Activated T-helper 1 cell treated with anti-CD3 and anti-CD28 coated beads, Interleukin-2, amount 50 U/mL, for 16 hours (primary cell): Measurements from ENCODE around the gene WDFY4.

Source experiments
- DNase-seq, 2 donors: peaks; one replicate each; pipeline ENCODE4 v3.0.0-alpha.2; 2020; ENCODE audit warnings: low read depth in 1 of 2, low spot score in 1 of 2

Gene WDFY4

DNA sequence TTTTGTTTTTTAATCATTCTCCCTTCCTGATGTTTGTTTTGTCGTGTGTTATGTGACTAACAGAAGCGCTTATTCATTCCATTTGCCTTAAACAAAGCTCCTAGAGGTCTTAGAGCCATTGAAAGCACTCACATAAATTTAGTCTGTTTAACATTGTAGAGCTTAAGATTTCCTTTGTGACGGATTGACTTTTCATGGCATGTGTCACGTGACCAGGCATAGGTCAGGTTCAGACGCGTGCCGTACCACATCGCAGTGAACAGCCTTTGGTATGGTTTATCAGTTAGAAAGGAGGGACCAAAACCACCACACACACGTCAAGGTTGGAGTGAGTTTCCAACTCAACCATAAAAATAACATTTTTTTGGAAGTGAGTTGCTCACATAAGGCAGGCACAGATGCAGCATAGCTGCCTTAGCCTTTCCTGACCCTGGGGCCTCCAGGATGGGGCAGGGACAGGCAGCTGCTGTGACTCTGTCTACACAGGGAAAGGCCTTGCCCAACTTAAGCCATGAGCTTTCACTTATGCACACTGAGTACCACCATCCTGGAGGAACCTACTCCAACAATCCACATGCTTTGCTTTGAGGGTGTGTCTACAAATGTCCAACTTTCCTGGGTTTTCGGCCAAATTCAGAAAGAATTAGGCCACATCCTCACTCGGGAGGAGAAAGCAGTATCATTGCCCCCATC, 55.5 kb downstream of the WDFY4 start:
- DNase-seq = no peak

DNA sequence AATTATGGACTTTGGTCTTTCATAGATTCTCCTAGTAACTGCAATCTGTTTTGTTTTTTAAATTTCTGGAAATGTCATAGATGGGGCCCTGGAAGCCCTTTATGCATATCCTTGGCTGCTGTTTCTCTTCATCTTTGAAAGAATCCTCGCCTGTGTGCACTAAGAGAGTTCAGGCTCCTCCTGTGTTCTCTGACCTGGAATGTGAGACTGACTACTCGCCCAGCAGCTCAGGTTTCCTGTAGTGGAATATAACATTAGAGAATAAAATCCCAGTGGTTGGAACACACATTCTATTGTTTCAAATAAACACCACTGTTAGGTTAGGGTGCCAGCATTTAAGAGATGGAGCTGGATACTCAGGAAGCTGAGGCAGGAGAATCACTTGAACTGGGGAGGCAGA, 56.3 kb downstream of the WDFY4 start:
- no peak for DNase-seq

DNA sequence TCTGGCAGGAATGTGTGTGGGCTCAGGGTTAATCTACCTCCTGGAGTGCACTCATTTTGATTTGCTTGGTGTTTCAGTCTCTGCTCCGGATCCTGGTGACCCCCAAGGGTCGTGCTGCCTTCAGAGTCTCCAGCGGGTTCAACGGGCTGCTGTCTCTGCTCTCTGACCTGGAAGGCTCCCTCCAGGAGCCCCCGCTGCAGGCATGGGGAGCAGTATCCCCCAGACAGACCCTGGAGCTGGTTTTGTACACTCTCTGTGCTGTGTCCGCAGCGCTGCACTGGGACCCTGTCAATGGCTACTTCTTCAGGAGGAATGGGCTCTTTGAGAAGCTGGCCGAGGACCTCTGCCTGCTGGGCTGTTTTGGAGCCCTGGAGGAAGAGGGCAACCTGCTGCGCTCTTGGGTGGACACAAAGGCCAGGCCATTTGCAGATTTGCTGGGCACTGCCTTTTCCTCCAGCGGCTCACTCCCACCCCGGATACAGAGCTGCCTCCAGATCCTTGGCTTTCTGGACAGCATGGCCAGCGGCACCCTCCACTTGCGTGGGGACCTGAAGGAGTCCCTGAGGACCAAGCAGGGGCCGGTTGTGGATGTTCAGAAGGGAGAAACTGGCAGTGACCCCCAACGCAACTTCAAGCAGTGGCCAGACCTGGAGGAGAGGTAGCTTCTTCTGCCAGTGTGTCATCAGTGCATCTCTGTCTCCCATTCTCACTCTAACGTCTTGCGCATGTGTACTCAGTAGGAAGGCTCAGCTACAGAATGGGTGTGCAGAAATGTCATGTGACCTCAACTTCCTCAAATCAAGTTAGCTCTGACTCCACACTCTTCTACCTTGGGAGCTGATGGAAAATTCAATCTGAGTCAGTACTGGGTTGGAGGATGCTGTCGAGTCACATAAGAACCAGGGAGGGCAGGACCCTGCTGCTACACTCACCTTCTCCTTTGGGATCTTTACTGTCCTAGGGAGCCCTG, 58.5 kb downstream of the WDFY4 start:
- no peak for DNase-seq

DNA sequence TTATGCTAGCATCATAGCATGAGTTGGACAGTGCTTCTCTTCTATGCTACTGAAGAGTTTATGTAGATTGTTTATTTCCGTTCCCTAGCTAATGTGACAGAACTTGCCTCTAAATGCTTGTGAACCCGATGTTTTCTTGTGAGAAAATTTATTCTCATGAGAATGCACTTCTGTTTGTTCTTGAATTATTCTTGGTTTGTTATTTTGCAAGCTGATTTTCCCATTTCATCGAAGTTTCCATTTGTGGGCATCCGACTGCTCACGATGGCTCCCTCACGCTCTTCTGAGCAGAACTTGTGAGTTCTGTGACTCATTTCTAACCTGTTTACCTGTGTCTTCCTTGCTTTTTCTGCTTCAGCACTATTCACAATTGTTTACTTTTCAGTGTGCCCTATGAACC, 59.9 kb downstream of the WDFY4 start:
- no peak for DNase-seq

DNA sequence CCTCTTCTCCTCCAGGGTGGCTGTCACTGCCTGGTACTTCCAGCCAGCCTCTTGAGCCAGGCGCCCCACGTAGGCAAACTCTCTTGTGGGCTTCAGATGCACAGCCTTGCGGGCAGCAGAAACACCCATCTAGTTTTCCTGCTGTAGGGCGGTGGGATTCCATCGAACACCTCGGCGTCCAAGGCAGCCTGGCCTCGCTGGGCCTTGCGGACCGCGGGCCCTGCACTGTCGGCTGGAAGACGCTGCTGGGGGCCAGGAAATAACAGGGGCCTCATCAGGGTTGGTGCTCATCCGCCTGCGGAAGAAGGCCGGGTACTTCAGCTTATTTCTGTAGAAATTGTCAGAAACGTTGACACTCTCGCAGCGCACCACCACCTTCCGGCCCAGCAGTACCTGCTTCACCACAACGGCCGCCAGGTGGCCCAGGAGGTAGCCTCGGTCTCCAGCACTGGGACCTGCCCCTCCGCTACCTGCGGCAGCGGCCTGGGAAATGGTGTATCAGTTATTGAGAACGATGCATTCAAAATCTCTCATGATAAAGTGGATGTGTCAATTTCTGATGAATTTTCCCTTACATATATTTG, 61.1 kb downstream of the WDFY4 start:
- no peak for DNase-seq

DNA sequence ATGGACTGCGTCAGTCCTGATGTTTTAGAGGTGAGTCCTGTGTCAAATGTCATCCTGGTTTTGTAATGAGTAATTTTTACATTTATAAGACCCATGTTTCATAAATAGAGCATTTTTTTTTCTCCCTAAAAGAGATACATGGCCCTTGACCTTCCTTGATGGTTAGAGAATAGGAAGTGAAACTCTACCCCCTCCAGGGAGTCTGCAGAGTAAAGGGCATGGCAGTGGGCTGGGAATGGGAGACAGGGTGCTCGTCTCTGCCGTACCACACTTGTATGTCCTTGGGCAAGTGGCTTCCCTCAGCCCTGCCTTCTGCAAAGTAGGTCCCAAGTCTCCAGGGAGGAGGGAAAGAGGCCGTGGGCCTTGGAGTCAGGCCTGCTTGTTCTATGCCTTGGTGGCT, 63.9 kb downstream of the WDFY4 start:
- DNase-seq = no peak

DNA sequence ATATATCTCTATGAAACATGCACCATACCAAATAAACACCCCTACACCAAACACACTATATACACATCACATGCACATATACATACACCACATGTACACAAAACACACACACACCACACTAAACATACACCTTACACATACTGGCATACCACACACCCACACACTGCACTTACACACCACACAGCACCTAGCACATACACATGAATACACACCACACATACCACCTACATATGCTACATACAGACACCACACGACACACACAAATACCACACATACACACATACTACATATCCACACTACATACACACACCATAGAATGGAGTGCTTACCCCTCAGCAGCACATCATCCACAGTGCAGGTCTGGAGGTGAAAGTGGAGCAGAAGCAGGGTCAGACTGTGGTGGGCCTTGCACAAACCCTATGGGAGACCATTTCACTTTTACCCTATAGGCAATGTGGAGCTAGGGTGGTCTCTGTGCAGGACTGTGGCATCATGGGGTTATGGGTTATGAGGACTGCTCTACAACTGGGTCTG, 64.6 kb downstream of the WDFY4 start:
- DNase-seq = no peak

DNA sequence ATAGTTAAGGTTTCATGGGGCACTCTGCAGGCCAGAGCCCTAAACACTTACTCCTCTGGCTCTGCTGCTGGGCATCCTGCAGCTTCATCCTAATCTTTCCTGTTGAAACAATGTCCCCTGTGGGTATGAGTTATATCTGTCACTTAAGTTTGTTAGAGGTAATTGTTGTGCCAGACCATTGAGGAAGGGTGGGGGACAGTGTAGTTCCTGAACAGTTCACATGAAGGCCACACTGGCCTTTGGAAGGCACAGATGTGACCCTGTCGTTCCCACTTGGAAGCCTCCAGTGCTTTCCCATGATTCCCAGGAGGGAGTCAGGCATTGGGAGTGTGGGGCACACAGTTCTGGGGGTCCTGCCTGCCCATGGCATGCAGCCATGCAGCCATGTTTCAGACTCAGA, 65.3 kb downstream of the WDFY4 start:
- no peak for DNase-seq

DNA sequence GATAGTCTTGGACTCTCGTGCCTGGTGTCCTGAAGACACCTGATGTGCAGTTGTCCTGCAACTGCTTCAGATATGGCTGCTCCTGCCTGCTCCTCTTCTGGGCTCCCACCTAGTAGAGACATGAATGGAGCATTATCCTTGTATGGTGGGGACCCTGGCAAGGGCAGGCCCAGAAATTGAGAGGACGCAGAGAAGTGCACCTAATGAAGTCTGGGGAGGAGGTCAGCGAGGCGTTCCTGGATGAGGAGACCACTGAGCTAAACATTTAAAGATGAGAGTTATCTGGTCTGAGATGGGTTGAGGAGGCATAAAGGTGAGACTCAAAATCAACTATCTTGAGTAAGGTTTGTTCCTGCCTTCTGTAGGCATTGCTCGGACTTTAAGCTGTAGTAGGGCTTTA, 66.3 kb downstream of the WDFY4 start:
- no peak for DNase-seq

DNA sequence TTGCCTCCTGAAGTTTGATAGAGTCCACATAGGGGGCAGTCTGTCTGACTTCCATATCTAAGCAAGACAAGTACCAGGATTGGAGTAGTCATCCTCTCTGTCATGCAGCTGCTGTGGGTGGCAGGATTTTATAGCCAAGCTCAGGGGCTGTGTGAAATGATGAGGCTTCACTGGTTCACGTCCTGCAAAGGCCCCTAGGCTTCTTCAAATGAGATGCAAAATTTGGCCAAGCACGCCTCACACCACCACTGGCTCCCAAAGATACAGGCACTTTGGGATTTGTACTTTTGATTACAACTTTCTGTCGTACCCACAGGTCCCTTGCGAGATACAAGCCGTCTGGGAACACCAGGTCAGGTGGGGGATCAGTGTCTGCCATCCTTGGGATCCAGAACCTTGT, 67.1 kb downstream of the WDFY4 start:
- no peak for DNase-seq

DNA sequence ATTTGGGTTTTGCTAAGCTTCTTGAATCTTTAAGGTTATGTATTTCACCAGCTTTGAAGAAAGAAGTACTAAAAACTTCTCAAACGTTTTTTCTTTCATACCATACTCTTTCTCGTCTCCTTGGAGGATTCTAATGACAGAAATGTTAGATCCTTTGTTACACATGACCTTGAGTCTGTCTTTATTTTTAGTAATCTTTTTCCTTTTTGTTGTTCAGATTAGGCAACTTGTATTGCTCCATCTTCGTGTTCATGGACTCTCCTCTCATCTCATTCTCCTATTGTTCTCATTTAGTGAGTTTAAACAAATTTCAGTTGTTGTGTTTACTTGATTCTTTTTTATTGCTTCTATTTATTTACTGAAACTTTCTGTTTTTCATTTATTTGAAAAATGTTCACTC, 73.7 kb downstream of the WDFY4 start:
- DNase-seq = no peak

DNA sequence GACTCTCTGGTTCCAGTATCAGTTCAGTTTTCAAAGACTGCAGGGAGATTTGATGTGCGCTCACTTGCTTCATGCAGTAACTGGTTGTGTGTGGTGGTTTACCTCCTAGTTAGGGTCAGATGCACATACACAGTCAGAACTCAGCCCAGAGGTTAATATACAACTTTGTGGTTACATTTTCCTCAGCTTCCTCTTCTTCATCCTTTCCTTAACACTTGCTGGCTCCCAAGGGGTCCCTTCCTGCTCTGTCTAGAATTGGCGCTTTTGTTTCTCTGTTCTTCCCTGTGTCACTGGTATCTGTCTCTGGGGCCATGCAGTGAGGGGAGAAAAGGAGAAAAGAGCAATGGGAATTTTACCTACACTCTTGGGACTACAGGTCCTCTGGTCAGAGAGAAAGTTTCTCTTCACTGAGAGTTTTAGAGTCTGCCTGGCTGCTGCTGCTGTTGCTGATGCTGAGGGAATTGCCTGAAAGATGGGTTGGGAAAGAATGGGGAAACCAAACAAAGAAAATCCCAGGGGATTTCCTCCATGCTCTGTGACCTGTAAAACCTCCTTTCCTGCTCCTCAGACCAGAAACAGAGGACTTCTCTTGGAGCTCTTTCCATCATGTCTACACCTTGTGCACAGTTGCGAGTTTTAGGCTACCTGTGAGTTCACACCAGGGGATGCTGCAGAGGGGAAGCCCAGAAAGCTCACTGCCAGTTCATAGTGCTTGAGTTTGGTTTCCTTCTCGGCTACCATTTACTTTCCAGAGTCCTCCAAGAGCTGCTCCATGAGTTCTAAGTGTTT, 74.6 kb downstream of the WDFY4 start:
- no peak for DNase-seq

DNA sequence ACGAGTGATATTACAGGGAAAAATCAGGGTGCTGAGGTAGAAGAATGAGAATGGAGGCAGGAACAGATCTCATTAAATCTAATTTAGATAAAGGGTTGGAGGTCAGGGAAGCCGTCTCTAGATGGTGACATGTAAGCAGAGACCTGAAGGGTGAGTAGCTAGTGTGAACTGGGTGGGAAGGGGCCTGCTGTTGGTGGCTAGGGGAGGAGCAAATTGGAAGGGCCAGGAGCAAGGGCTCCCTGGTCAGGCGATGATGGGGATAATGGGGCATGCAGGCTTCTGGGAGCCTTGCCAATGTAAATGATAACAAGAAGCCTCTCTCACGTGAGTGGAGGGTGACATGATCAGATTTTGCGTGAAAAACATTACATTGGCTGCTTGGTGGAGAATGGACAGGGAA, 76.3 kb downstream of the WDFY4 start:
- no peak for DNase-seq

DNA sequence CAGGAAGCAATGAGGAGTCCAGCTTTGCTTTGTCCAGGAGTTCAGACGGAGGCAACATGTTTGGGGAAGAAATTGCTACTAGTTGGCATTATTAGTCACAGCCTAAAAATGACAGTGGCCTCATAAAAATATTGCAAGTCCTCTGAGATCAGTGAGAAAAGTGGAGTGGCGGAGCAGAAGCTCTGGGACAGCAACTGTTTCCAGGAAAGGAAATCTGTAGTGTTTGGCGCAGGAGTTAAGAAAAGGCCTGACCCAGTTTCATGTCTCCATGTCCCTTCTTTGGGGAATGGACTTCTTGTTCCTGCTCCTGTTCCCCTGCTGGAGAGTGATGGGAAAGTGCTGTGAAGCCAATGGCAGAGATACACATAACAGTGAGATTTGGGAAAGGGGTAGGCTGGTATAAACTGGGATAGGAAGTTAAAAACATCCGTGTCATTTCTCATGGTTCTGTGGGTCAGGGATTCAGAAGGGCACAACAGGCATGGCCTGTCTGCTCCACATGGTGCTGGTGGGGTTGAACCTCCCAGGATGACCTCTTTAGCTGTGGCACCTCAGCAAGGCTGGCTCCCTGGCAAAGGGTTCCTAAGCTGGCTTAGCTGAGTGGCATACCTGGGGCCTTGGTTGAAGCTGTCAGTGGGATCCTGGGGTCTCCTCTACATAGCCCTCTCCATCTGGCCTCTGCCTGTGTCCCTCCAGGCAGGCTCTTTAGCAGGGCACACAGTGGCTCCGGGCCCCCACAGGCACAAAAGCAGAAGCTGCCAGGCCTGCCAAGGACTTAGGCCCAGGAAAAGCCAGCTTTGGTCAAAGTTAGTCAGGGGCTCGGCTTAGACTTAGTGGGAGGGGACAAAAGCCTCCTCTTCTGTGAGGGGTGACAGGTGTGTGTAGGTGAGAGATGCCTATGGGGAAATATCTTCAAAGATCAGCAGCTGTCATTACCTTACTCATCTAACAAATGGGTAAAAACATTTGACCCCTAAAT, 77.7 kb downstream of the WDFY4 start:
- DNase-seq = no peak

DNA sequence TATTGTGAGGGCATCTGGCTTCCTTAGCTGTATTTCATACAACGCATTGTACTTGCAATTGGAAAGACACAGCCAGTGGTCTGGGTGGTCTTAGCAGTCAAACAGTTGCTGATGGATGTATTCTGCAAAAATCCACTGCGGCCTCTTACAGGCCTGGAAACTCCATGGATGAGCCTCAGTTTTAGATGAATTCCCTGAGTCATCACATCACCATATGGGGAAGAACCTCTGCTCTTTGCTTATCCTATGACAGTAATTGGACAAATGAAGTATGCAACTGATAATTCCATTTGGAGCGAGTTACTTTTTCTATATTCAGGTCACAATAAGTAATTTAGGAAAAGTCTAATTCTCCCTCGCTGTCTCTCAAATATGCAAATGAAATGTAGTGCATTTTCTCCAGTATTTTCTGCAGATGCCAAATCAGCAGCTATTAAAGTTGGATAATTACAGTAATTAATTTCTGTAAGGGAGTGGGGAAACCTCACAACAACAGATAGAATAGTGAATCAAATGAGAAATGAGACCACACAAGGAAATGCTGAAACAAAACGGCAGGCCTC, 78.8 kb downstream of the WDFY4 start:
- no peak for DNase-seq

DNA sequence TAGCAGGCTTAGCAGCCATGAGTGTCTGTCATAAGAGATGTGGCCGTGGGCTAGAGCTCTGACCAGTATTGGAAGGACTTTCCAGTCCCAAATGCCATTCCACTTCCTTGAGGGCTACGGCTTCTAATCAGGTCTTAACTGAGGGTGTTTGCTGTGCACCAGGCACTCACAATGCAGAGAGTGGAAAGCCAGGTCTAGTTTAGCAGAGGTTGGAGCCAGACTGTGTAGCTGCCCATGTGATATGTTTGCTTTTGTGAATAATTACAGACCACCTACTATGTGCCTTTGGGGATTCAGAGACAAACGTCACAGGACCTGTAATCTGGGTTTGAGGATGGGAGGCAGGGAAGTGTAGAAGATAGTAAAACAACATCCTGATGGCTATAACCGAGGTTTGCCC, 79.8 kb downstream of the WDFY4 start:
- no peak for DNase-seq

DNA sequence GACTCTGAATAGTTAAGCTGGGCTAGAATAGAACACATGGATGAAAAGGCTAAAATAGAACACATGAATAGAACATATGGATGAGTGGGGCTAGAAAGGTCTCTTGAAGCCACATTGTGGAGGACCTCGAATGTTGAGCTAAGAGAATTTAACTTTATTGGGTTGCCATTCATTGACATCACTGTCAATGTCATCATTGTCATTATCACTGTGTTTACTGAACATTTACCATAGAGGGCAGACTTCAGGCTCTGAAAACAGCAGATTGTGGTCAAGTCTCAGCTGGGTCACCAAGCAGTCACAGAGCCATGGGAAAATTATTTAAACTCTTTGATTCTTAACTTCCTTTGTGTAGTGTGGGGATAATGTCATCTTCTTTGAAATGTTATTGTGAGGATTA, 80.4 kb downstream of the WDFY4 start:
- DNase-seq = no peak

DNA sequence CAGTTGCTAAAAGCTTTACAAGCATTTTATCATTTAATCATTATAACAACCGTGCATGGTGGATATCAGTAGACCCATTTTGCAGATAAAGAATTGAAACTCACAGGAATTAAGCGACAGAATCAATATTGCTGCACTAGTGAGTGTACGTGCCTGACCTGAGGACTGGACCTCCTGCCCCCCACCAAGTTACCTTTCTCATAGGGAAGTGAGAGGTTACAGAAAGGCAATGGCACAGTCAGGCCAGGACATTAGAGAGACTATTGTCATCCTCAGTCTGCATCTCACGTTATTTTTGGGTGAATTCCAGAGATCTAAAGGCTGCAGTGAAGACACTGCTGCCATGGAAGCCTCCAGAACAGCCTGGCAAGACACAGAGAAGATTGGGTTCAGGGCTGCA, 80.9 kb downstream of the WDFY4 start:
- DNase-seq = no peak

DNA sequence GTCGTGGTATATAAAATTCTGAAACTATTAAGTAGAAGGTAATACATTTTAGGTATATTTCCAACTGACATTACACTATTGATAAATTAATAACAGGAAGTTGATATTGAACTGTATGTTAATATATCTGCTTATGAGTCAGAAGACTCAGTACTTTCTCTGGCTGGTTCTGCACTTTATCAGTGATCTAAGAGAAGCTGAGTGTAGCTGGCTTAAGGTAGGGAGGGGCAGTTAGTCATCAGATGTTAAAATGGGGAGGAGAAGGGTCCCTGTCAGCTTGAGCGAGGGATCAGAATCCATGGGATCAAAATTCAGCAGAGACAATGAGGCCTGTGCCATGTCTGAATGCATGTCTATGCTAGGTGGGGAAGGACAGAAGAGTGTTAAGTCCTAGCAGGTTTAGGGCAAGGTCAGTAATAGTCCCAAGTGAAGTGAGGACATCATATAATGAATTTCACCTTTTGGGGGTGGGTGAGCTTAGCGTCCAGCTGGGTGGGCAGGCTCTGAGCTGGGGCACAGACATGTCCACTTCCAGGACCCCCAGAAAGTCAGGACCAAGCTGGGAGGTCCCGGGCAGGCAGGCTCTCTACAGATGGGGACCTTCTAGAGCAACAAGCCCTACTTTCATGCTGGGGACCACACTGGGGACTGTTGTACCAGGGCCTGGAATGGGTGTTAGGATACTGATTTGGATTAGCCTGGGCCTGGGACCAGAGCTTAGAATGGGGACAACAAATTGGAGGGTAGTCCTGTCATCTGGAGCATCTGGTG, 82.9 kb downstream of the WDFY4 start:
- no peak for DNase-seq
